HuH-7 (cell line): Measurements from ENCODE around the gene IL21R.

Experiments
- DNase-seq: peaks from one replicate; pipeline ENCODE4 v3.0.0; 2011; ENCODE audit warnings: low spot score

Gene IL21R

DNA sequence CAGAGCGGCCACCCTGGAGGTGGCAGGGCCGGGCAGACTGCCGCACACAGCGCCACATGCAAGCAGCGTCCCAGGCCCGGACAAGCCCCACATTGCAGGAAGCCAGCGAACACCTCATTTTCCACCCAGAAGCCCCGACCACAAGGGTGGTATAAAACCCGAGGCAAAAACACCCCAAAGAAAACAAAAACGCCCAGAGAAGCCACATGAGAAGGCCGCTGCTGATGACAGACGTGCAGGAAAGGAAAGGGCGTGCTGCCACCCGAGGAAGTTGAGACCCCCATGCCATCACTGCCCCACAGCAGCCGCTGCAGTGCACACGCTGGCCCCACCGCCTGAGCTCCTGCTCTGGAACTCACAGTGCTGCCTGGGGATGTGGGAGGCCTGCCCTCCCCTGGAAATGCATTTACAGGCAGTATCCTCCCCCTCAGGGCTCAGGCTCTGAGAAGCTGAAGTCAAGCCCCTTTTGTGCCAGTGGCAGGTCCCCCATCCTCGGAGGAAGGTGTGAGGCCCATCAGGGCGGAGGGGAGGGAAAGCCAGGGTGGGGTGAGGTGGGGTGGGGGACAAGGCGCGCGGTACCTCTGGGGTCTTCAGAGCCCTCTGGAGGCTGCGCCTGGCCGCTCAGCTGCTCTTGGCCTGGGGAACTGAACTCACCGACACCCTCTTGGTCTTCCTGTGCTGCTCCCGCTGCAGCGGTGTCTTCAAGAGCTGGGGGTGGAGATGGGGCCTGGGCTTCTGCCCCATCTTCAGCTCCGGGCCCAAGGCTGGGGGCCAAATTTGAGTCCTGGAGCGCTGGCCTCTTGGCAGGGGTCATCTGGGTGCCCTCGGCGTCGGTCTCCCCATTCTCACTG, 62.0 kb downstream of the IL21R start:
- DNase-seq: no peak

DNA sequence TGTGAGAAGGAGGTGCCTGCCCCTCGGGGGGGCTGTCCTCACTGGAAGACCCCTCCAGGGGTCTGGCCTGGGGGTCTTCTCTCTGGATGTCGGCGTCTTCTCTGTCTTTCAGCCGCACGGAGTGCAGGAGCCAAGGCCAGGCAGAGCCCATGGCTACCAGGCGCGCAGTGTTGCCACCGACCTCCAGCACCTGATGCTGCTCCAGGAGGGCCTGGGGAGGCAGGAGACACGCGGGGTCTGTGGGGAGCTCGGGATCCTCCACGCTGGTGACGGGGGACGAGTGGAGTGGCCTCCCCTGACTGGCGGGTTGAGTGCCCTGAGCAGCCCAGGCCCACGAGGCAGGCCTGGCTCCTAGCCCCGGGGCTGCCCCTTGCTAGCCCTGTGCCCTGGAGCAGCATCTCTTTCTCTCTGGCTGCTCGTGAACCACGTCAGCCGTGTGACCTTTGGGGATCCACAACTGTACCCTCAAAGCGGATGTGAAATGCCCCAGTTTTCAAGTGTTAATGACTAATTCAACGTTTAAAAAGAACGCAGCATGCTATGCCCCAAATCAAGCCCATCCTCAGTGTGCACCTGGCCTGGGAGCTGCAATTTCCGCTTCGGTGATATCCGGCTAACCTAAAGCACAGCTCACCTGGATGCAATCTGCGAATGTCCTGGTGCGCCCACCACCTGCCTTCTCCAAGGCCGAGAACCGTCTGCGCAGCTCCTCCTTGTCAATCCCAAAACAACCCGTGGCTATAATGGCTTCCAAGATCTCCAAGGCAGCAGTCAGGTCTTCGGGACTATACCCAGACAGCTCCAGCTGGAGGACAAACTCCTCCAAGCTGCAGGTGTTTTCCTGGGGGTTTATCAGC, 62.9 kb downstream of the IL21R start:
- no peak for DNase-seq

DNA sequence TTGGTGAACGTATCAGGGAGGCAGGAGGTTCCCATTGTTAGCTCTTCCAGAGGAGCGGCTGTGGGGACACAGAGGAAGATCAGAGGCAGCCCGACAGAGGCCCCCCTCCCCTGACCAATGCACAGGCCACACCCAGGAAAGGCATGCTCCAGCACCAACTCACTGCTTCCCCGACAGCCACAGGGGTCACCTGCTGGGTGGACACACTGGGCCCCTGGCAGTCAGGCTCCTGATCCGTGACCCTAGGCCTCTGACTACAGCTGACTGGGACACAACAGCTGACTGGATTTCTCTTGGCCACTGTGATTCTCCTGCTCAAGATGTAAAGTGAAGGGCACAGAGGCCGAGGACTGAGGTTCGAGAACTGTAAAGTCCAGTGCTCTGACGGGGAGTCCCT, 63.5 kb downstream of the IL21R start:
- no peak for DNase-seq

DNA sequence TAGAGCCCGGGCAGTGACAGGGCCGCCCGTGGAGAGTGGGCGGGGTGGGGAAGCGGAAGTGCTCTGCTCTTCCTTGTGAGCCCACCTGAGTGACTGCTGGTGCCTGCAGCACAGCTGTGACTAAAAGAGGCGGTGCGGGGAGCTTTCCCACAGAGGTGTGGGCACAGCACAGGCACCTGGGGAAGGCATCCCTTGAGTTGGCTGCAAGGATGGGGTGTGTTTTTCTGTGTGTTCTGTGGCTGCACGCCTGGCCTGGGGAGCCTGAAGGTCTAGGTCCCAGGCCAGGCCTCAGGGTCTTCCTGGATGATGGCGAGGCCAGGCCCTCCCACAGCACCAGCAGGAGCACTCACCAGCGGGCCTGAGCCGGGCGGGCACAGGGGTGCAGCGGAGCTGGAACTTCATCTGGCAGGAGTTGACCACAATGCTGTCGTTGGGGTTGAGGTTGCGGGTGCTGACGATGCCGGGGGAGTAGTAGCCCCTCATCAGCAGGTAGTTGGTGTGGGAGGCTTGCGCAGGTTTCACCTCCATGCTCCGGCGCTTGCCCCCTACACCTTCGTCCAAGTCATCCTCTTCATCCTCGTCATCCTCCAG, 67.1 kb downstream of the IL21R start:
- DNase-seq: no peak

DNA sequence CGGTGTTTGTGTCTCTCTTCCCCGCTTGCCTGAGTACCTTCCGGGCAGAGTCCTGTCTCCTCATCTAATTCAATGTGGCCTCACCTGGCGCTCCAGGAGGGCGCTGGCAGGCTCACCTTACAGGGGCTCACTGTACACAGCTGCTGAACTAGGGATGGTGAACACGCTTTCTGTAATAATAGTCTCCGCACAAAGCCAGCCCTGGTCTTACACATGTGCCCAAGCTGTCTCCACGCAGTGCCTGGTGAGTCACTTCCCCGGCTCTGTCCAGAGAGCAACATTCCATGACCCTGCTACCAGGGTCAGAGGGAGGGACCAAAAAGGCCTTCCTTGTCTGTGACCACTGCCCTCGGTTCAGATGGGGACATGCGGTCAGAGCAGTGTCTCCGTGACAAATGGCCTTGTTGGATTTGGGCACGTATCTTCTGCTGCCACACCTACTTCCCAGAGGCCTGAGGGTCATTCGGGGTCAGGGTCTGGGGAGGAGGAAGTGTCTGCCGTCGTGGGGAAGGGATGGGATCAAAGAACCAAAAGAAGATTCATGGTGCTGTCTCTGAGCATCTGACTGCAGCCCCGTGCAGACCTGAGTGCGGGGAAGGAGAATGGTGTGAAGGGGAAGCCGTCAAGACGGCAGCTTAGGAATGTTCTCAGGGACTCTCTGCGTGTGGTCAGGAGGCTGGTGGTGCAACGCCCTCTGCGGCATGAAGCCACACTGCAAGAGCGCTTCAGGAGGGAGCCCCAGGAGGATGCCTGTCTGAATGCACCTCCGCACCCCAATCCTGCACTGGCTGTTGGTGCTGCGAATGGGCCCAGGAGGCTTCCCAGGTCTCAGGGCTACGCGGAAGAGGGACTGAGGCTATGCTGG, 68.8 kb downstream of the IL21R start:
- no peak for DNase-seq

DNA sequence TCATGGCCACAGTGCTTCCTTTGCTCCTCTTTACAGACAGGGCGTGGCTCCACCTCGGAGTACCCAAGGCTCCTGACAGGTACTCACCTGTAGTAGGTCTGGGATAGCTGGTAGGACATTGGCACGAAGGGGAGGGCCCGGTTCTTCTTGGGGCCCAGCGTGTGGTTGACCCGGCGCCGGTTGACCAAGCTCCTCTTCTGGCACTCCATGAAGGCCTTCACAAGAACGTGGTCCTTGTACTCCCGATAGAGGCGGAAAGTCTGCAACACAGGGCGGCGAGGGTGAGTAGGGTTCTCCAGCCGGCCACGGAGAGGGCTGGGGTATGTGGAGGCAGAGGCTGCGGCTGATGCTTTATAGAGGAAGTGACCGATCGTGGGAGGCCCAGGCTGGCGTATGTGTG, 69.7 kb downstream of the IL21R start:
- no peak for DNase-seq

DNA sequence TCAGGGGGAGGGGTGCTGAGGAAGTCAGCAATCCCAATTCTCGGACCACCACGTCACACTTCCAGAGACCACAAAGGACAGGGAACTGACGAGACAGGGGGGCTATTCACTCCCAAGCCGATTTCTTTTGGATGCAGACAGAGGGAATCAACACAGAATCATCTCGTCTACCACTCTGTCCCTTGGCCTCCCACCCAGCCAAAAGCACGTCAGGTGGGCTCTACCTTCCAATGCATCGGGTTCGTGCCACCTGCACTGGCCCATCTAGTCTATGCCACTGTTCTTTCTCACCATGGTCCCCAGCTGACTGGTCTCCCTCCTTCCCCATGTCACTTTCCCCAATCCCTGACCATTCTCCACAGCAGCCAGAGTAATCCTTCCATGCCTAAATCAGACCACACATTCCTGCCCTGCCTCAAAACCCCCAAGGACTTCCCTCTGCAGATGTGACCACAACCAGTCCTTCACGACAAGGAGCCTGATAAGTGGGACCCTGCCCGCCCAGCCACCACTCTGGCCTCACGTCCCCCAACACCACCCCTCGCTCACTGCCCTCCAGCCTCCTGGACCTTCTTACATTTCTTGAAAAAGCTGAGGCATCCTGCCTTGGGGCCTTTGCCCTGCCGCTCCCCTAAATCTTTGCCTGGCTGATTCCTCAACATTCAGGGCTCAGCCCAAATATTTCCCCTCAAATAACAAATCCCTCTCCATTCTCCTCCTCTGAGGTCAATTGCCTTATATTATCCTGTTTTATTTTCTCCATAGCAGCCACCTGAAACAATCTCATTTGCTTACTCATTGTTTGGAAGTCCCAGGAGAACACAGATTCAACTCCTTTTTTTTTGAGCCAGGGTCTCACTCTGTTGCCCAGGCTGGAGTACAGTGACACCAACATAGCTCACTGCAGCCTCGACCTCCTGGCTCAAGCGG, 70.4 kb downstream of the IL21R start:
- DNase-seq: no peak

DNA sequence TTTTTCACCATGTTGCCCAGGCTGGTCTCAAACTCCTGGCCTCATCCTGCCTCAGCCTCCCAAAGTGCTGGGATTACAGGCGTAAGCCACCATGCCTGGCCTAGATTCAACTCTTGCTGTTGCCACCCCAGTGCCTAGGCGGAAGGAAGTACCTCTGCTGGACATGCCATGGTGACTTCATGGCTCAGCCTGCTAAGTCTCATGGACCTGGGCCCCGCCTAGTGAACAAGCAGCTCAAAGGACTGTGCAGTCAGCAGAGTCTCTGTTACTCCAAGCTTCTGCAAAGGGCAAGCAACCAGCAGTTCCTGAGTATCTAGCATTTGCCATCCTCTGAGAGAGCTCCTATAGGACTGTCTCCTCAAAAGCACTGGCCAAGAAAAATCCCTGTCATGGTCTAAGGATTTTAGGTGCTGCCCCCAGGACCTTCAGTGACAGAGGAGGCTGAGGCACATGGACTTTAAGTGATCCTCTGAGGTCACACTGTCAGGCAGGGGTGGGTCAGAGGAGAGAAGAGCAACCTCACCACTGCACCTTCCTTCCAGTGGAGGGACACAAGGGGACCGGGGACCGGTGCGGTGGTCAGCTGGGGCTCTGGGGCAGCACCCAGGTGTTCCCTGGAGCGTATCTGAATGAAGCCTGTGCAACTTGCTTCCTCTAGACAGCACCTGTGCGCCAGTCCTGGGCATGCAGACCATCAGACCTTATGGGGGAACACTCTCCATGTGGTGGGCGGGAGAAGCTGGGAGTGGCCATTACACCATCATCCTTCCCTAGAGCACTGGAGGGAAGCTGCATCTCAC, 71.3 kb downstream of the IL21R start:
- DNase-seq: no peak

DNA sequence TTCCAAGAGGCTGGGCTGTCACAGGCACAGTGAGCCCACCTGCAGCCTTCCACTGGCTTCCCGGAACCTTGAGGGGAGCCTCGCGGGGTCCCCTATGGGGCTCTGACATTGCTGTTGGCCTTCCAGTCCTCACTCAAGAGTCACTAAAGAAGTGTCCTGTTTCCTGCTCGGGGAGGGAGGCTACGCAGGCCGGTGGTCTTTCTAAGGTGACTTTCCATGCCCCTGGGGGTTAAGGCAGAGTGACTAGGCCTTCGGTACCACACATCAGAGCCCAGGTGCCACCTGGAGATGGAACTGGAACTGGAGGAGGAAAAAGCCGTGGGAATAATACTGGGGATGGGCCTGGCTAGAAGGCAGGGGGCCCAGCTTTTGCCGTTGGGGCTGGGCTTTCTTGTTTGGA, 72.1 kb downstream of the IL21R start:
- DNase-seq: no peak

DNA sequence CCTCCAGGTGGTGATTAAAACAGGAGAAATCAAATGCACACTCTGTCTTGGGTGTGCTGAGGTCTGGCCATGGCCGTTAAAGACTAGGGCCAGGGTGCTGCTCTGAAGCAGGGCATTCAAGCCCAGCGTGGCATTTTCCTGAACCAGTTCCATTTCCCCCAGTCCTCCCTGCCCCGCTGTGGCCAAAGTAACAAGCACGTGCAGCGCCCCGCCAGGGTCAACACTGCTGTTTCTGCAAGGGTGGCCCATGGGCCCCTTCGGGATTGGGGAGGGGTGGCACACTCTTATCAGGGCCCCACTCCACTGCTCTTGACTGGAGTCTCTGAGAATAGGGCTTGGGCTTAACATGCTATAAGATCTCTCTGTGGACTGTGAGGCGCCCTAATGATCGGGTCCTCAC, 72.9 kb downstream of the IL21R start:
- no peak for DNase-seq

DNA sequence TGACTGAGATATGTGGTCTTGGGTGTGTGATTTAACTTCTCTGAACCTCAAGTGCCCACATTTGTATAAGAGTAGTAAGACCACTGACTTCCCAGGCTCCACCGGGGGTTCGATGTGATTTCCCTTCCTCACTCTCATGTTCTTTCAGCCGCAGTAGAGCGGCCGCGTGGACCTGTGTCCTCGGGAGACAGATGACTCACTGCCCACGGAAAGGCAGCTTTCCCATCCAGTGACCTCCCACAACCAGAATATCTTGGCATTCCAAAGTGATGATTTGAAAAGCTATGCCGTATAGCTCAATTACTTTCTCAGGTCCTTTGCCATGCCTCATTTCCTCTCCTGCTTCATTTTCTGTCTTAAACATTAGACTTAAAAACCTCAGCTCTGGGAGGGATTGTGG, 73.6 kb downstream of the IL21R start:
- no peak for DNase-seq

DNA sequence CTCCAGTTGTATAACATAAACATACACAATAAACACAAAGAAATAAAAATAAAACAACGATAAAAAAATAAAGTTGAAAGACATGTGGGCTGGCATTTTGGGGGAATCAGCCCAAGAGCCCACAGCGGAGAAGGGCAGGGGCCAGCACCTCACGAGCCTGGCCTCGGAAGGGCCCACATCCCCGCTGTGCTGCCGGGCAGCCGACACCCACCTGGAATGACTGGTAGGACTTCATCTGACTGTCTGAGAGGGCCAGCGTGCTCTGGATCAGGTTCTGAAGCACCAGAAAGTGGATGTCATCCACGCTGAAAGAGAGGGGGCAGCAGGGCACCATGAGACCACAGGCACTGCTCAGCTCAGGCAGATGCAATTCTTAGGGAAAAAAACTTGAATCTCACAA, 74.3 kb downstream of the IL21R start:
- no peak for DNase-seq

DNA sequence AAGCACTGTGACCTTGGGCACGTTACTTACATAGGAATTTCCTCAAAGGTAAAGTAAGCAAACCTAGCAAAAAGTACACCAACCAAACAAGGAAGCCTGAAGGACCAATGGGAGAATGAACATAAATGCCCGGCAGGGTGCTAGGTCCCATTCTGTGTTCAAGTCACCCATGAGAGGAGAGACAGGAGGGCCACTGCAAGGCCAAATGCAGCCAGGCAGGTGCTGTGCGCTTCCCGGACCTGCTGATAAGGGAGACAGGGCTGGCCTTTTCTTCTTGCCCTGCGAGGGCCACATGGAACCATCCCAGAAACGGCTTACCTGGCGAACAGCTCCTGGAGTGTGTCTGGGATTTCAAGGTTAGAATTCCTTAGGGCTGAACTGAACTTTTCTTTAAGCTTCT, 78.8 kb downstream of the IL21R start:
- no peak for DNase-seq

DNA sequence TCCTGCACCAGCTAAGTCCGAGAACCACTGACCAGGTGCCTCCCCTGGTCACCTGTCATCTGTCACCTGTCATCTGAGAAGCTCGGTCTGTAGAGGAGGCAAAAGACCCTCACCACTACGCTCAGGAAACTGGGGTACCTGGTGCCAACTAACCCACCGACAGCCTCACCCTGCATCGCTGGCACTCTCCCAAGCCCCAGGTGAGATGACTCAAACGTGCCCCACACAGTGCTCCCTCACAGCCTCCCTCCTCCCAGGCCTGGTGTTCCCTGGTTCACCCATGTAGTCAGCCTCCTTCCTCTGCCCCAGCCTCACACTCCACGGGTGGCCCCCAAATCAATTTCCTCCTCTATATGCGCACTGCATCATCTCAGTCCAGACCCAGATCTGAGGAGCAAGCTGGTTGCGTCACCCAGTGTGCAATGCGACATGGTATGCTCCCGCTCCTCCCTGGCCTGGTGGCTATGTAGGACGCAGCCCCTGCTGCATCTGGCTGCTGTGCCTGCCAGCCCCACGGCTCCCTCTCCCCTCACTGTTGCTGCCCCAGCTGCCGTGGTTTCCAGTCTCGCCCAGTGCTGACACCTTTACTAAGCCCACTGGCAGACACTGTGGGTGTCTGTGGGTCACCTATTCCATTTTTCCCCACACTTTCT, 79.4 kb downstream of the IL21R start:
- no peak for DNase-seq

DNA sequence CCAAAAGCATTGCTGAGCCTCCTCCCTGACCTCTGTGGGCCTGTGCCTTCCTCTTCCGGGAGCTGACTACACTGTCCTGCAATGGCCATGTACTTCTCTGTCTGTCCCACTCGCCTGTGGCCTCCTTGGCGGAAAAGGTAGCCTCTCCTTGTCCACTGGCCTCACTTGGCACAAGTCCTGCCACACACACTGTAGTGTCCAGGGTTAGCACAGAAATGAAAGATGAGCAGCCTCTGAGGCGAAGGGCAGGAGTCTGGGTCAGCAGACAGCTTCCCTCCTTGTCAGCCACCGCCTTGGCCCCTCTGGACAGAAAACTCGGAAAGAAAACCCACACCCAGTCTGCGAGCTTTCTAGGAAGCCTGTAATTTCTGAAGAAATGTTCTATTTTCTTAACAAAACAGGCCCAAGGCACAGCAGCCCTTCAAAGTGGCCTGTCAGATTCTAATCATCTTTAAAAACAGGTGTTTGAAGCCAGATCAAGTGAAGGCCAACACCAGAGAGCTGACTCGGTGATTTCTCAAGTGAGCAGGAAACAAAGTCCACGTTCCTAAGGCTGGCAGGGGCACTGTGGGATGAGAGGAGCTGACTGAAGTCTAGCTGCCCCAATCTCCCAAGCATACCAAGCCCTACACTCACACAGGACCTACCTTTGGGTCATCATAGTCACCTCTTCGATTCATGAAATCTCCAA, 80.6 kb downstream of the IL21R start:
- no peak for DNase-seq

DNA sequence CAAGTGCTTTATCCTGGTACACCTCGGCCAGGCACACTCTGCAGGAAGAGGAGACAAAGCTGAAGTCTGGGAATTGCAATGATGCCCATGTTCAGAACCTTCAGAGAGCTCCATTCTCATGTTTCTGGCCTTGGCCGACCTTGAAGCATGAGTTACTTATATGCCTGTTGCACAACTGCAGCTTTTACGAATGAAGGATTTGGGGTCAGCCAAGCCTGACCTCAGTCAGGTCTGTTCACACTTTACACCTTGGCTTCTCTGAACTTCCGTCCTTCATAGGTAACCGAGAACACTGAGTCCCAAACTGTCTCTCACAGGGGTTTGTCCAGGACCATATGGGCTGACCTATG, 81.1 kb downstream of the IL21R start:
- no peak for DNase-seq

DNA sequence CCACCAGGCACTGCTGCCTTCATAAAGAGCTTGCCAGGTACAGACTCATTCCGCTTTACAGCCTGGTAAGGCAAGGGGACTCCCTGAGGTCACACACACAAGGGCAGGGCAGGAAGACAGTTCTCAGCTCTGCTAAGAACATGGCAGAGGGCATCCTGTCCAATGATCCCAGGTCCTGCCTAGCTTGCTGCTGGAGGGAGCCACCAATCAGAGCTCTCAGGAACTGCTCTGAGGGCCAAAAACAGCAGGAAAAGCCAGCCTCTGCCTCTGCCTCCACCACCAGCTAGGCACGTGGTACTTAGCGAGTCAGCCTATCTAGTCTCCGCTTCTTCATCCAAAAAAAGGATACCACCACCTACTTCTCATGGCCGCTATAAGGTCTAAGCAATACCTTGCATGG, 81.7 kb downstream of the IL21R start:
- DNase-seq: no peak

DNA sequence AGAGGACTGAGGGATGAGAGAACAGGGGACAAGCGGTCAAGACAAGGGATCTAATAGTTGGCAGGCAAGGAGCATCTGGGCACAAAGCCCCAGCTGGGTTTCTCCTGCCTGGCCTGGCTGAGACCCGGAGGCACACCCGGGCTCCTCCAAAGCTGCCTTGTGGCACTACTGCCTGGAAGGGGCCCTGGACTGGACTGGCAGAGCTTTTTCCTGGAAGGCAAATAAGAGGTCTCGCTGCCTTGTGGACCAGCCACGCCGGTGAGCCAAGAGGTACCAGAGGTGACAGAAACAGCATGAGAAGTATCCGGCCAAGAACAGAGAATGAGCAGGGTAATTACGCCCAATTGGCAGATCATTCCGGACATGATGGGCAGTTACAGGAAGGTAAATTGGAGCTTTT, 83.2 kb downstream of the IL21R start:
- DNase-seq: no peak

DNA sequence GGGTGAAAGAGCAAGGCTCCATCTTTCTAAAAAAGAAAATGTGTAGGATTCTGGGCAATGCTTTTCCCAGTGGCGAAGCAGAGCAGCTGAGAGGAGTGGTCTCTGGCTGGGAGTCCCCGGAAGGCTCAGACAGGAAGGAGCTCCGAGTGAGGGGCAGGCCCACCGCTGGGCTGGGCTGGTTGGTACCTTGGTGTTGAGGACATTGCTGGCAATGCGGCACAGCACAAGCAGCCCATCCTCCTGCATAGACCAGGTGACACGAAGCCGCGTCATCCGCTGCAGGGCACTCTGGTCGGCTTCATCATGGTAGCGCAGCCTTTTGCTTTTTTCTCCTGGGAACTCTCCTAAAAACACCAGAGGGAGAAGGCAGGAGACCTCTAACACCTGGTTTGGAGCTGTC, 83.8 kb downstream of the IL21R start:
- no peak for DNase-seq
